HG02943 (cell line): Measurements from ENCODE around the gene MME.

Experiments
- ATAC-seq: cut with Tn5 transposase; IDR thresholded peaks from one replicate; pipeline ENCODE4 v1.9.1; 2021; ENCODE audit warnings: mild to moderate bottlenecking, low read depth, moderate library complexity; ENCODE audit not compliant: unreplicated experiment

MME gene

GRCh38 chr3:155135003-155135402, 54.9 kb downstream of the MME start:
- ATAC-seq = no peak

DNA sequence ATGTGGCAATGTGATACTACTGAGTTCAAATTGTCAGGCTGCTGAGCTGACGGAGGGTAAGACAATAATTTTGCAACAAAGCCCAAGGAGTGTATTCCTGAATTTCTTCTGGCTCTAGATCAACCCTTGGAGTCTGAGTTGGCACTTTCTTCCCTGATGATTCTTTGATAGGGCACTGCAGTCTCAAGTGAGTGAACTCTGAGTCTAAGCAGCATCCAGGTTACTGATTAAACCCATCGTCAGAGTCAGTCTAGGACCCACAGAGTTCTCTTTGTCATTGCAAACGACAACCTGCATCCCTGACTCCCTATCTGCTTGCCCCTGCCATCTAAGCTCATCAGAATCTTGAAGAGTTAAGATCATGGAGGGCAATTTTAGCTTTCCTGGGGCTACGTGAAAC, 58.6 kb downstream of the MME start:
- ATAC-seq = no peak

- ATAC-seq = no peak
Measured at GRCh38 chr3:155147588-155147987, 67.5 kb downstream of the MME start.

DNA sequence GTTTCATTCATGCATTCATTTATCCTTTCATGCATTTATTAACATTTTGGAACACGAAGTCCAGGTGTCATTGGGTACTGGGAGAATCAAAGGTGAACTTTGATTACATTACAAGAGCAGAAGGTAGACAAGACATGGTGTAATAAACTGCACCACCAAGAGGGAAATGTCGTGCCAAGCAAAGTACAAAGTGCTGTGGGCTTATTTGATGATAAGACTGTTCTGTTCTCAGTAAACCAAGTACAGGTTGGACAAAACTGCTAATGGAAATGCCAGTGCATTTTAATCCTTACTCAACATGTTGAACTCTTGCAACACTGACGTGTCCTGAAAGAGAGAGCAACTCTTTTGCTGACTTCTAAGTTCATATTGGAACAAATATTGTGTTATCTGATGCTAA, 69.4 kb downstream of the MME start:
- ATAC-seq = no peak

DNA sequence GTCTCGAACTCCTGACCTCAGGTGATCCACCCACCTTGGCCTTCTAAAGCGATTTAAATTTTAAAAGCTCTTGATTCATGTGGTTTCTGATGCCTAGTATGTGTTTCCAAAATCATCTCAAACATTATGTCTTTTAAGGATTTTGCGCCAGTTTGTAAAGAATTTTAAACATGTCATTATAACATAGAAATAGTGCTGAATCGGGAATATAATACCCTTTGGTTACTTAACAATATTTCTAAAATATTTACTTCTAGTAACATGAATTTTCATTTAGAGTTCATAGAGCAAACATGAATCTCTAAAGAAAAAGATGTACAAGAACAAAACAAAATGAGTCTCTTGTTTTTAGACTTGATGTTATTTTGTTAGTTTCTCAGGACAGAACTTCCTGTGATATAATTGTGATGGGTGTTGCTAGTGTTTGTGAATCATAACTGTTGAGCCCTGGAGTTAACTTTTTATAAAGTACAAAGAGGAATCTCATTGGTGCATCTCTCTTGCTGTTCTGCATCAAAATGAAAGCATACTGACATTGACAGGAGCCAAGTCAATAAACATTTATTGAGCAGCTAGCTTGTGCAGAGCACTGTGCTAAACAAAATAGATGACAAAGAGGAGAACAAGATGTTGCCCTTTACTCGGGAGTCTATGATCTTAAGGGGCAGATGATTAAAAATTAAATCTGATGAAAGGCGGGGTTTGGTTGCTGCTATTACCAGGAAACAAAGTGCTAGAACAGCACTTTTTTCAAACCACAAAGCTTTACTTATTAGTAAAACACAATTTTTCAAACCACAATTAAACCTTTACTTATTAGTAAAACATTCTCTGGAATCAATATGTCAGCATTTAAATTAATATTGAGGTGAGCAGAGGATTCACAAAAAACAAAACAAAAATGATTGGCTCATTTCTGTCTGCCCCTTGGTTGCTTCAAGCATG, 73.4 kb downstream of the MME start:
- no peak for ATAC-seq

DNA sequence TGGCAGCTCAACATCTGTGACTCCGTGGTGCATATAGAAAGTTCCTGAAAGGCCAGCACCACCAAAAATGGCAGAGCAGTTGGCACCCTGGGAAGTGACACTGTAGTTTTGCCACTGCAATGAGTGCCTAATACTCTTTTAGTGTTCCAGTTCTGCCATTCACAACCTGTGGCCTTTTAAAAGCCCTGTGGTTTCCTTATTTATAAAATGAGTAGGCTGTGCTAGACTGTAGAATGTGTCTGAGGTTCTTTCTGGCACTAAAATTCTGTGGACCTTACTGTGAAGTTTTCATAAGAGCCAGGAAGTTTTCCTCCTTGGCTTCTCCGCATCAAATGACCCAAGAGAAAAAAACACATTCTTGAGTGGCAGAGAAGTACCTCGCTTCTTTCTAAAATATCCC, 74.1 kb downstream of the MME start:
- ATAC-seq = no peak

DNA sequence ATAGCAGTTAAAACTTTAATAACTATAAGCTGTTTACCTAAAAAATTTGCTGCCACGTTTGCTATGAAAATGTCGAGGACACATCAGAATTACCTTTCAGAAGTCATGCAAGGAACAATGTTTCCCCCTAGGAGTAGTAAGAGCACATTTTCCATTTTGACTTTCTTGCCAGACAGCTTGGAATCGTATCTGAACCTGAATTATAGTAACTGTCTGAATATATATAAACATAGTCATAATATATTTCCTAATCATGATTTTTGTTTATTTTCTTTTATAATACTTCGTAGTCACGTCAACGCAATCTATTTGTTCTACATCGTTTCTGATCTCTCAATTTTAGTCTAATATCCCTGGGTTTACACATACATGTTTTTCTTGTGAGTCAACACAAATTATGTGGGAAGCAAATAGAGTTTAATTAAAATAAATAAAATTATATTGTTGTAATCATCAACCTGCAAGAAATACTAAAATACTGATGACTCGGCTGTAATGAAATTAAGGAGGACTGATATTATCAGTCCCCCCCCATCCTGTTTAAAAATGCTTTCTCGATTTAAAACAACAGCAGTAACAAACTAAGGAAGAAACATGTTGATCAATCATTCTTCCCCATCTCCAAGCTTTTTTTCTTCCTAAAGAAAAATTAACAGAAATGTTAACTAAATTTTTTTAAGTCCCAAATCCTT, 78.4 kb downstream of the MME start:
- ATAC-seq = no peak

DNA sequence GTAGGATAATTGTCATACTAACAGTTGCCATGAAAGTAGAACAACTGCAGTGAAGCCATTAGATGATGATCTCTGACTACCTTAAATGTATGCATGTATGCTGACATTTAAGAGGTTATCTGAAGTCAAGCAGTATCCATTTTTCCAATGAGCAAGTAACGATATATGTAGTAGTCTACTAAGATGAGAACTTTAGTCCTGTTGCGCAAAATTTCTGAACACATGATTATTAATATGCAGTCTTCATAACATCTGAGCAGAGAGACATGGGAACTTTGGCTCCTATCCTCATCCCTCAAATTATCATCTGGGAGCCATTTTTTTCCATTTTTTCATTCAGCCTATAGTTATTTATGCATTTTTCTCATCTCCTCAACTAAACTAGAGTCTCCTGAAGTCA, 79.2 kb downstream of the MME start:
- ATAC-seq = no peak

GRCh38 chr3:155161640-155162292, 81.6 kb downstream of the MME start:
- no peak for ATAC-seq

GRCh38 chr3:155164306-155164705, 84.2 kb downstream of the MME start:
- no peak for ATAC-seq

GRCh38 chr3:155166441-155166840, 86.3 kb downstream of the MME start:
- ATAC-seq = no peak

- no peak for ATAC-seq
Measured at GRCh38 chr3:155169197-155169596, 89.1 kb downstream of the MME start.

GRCh38 chr3:155173771-155174170, 93.7 kb downstream of the MME start:
- no peak for ATAC-seq

DNA sequence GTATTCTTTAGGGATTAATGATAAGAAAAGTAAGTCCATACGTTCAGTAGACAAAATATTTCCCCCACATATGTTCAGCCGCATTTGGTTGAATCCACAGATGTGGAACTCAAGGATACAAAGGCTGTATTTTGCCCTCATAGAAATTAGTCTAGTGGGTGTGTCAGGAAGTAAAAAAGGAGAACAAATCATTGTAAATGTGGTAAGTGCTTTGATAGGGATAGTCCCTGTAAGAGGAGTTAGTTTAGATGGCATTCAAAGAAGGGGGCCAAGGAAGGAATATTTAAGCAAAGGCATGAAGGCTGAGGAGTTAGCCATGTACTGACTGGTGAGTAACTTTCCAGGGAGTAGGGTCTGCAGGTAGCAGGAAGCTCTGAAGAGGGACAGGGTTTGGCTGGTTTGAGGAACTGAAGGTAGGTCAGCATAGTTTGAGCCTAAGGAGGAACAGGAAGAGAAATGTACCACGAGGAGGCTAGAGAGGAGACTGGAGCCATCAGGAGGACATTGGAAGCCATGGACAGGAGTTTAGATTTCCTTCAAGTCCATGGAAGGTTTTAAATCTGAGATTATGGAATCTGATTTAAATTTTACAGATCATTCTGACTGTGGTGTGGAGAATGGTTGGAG, 98.8 kb downstream of the MME start:
- no peak for ATAC-seq

- ATAC-seq = no peak
Measured at GRCh38 chr3:155179437-155179827, 99.3 kb downstream of the MME start.

- ATAC-seq = no peak
Measured at GRCh38 chr3:155179966-155180757, 100.0 kb downstream of the MME start.

GRCh38 chr3:155182467-155182866, 102.3 kb downstream of the MME start:
- no peak for ATAC-seq

GRCh38 chr3:155184011-155184410, 103.9 kb downstream of the MME start:
- no peak for ATAC-seq

GRCh38 chr3:155185631-155186071, 105.5 kb downstream of the MME start:
- ATAC-seq = no peak

GRCh38 chr3:155188031-155188430, 107.9 kb downstream of the MME start:
- no peak for ATAC-seq
